ENCODE measurements around the gene SMIM29.
"Not testable (repeated sequence)": the region's sequence is repeated elsewhere in the genome, so short reads cannot be mapped to it uniquely, and the experiment has no call there.

DNA sequence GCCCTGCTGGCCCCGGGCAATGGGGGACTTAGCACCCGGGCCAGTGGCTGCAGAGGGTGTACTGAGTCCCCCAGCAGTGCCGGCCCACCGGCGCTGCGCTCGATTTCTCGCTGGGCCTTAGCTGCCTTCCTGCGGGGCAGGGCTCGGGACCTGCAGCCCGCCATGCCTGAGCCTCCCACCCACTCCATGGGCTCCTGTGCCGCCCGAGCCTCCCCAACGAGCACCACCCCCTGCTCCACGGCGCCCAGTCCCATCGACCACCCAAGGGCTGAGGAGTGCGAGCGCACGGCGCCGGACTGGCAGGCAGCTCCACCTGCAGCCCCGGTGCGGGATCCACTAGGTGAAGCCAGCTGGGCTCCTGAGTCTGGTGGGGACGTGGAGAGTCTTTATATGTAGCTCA is 20.3 kb upstream of the SMIM29 start:
- TF ChIP-seq, protein P1, sequence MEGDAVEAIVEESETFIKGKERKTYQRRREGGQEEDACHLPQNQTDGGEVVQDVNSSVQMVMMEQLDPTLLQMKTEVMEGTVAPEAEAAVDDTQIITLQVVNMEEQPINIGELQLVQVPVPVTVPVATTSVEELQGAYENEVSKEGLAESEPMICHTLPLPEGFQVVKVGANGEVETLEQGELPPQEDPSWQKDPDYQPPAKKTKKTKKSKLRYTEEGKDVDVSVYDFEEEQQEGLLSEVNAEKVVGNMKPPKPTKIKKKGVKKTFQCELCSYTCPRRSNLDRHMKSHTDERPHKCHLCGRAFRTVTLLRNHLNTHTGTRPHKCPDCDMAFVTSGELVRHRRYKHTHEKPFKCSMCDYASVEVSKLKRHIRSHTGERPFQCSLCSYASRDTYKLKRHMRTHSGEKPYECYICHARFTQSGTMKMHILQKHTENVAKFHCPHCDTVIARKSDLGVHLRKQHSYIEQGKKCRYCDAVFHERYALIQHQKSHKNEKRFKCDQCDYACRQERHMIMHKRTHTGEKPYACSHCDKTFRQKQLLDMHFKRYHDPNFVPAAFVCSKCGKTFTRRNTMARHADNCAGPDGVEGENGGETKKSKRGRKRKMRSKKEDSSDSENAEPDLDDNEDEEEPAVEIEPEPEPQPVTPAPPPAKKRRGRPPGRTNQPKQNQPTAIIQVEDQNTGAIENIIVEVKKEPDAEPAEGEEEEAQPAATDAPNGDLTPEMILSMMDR (conservative IDR thresholded peaks at IDR 0.05; ENCODE audit: low read depth, low read length): not testable (repeated sequence)
- not testable (repeated sequence) for TF ChIP-seq EZH2 (IDR thresholded peaks at IDR 0.05; ENCODE audit: borderline replicate concordance, low read depth, low read length, poor library complexity, severe bottlenecking)
